Keratinocyte (primary cell): ENCODE measurements around the gene MYO1D. TPM values are rescaled to one million over a fixed set of nuclear protein-coding genes. Genes with fewer than 3 reads are reported as not detected.

Experiments used
- DNase-seq: peaks from one replicate; pipeline ENCODE4 v3.0.0-alpha.2; 2011; ENCODE audit warnings: low read depth, missing footprints, low spot score
- FAIRE-seq: peaks from 2 replicates; lab custom pipeline; 2011; peaks lifted over from hg19 to GRCh38; lab: Jason Lieb, UNC
- H2AFZ ChIP-seq: 2 replicates; pipeline ENCODE4 v1.6.0; 2012; ENCODE audit warnings: low read length, control low read depth, inconsistent platforms; ENCODE audit not compliant: control insufficient read depth
- H3K27ac ChIP-seq: 2 replicates; pipeline ENCODE4 v1.5.1; 2011; ENCODE audit warnings: low read length; ENCODE audit not compliant: control insufficient read depth, insufficient read depth
- H3K27me3 ChIP-seq: 3 replicates; pipeline ENCODE4 v1.6.0; 2011; ENCODE audit warnings: low read length; ENCODE audit not compliant: control insufficient read depth, insufficient read depth; ENCODE audit errors: extremely low read depth
- H3K36me3 ChIP-seq, 2 experiments: 2 replicates in 1 of 2; 3 replicates in 1 of 2; pipeline ENCODE4 v1.5.1; 2011; ENCODE audit warnings: low read length in 2 of 2, mild to moderate bottlenecking in 1 of 2; ENCODE audit not compliant: control insufficient read depth in 2 of 2, insufficient read depth in 2 of 2; ENCODE audit errors: extremely low read depth in 1 of 2
- H3K4me1 ChIP-seq: 3 replicates; pipeline ENCODE4 v1.5.1; 2011; ENCODE audit warnings: low read length; ENCODE audit not compliant: control insufficient read depth, insufficient read depth; ENCODE audit errors: extremely low read depth
- H3K4me2 ChIP-seq: 3 replicates; pipeline ENCODE4 v1.6.0; 2011; ENCODE audit warnings: low read depth, low read length; ENCODE audit not compliant: control insufficient read depth, insufficient read depth; ENCODE audit errors: extremely low read depth
- H3K4me3 ChIP-seq, 3 experiments: fragments of 200-600 bp in 1 of 3; sonication (generic) in 1 of 3; 2 replicates in 2 of 3; 3 replicates in 1 of 3; pipeline ENCODE4 v1.5.1; 2011 to 2016; ENCODE audit warnings: low read length in 3 of 3, mild to moderate bottlenecking in 3 of 3, control low read depth in 2 of 3, inconsistent platforms in 1 of 3, low read depth in 1 of 3, mixed read lengths in 1 of 3, mixed run types in 1 of 3, moderate library complexity in 1 of 3; ENCODE audit not compliant: control insufficient read depth in 2 of 3, insufficient read depth in 2 of 3; ENCODE audit errors: extremely low read depth in 1 of 3
- H3K79me2 ChIP-seq: 2 replicates; pipeline ENCODE4 v1.6.0; 2012; ENCODE audit warnings: low read length; ENCODE audit not compliant: control insufficient read depth, insufficient read depth
- H3K9ac ChIP-seq: 3 replicates; pipeline ENCODE4 v1.6.0; 2011; ENCODE audit warnings: low read length; ENCODE audit not compliant: control insufficient read depth, insufficient read depth; ENCODE audit errors: extremely low read depth
- H3K9me1 ChIP-seq: 3 replicates; pipeline ENCODE4 v1.6.0; 2011; ENCODE audit warnings: low read length; ENCODE audit not compliant: control insufficient read depth, insufficient read depth; ENCODE audit errors: extremely low read depth
- H3K9me3 ChIP-seq: 2 replicates; pipeline ENCODE4 v1.5.1; 2012; ENCODE audit warnings: low read depth, low read length; ENCODE audit not compliant: control insufficient read depth
- H4K20me1 ChIP-seq: 3 replicates; pipeline ENCODE4 v1.6.0; 2011; ENCODE audit warnings: low read length; ENCODE audit not compliant: control insufficient read depth, insufficient read depth; ENCODE audit errors: extremely low read depth
- EZH2 ChIP-seq: IDR thresholded peaks from one replicate; pipeline ENCODE4 v1.6.1; 2012; ENCODE audit warnings: inconsistent platforms, mild to moderate bottlenecking, low read length, moderate library complexity
- dilution Hi-C: fragments of 300-500 bp; cut with MboI; formaldehyde crosslinking; loops from one replicate; pipeline ENCODE4 v1.7.0; 2020; ENCODE audit warnings: low sequenced_read_pairs; ENCODE audit not compliant: extremely low pct_ligation_motif_present
- polyA plus RNA-seq, 5 experiments: library from polyadenylated mRNA; depleted of rRNA in 3 of 5; stranded (reverse) in 3 of 5; stranded (forward) in 1 of 5; unstranded in 1 of 5; fragments of >200 nt; gene quantifications; 1 replicate in 1 of 5; 2 replicates in 3 of 5; 3 replicates in 1 of 5; pipeline versions ENCODE4 v1.2.1 to v1.2.3, GENCODE V29; 2011 to 2012; ENCODE audit warnings: missing spikeins in 2 of 5, low read depth in 1 of 5, low replicate concordance in 1 of 5
- TF ChIP-seq, protein P1 (sequence below), 3 experiments: IDR thresholded peaks in 1 of 3; conservative IDR thresholded peaks in 1 of 3; optimal IDR thresholded peaks in 1 of 3; 2 replicates in 2 of 3; 3 replicates in 1 of 3; pipeline versions ENCODE3 to v1.5.1; 2011; ENCODE audit warnings: low read length in 3 of 3, mild to moderate bottlenecking in 3 of 3, moderate library complexity in 2 of 3, control low read depth in 1 of 3, inconsistent platforms in 1 of 3; ENCODE audit not compliant: insufficient read depth in 2 of 3; ENCODE audit errors: extremely low read depth in 1 of 3

The MYO1D gene
- polyA plus RNA-seq, 1 donor (not counting 4 experiments of a cell fraction or from before 2014, with no cell fraction given), result 33.7 TPM

DNA sequence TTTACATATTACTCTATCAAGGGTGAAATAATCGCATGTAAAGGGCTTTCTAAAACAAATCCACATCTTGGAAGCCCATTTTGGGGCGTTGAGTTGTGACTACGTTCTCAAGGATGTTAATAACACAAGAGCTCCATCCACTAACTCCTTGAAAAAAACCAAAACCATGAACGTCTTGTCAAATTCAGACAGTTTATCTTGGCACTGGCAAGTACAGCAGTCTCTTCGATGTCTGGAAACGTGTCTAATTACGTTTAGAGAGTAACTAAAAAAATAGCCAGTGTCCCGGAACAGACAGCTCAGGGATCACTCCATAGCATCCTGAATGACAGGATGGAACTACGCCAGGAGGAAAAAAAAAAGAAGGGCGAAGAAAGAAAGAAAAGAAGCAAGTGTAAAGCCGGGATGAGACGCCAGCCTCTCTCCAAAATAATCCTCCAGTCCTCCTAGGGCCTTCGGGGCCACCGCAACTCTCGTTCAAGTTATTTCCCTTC lies 954 bp downstream of the MYO1D start:
- Histone ChIP-seq H4K20me1 (peaks cover 4% of the 10 kb centered on the region), H3K79me2 (peaks cover 34% of the 10 kb centered on the region), H3K9ac (peak overlapping the region; percentile 87), H3K9me1 (no peaks in the 10 kb centered on the region), H2AFZ (peak overlapping the region; percentile 88), H3K9me3 (no peaks in the 10 kb centered on the region), H3K4me1 (peaks cover 24% of the 10 kb centered on the region), H3K36me3 (peaks cover 0 to 4% of the 10 kb centered on the region in 2 experiments), H3K27ac (peak overlapping the region; percentile 72), H3K4me2 (peak overlapping the region; percentile 86), H3K27me3 (no peaks in the 10 kb centered on the region), H3K4me3 (peak overlapping the region; percentile 74 to 89 (median 82))
- dilution Hi-C loops, result no loop called here
- DNase-seq, result no peak
- peak; percentile 17 for FAIRE-seq
- TF ChIP-seq EZH2, result no peak
- TF ChIP-seq, protein P1, sequence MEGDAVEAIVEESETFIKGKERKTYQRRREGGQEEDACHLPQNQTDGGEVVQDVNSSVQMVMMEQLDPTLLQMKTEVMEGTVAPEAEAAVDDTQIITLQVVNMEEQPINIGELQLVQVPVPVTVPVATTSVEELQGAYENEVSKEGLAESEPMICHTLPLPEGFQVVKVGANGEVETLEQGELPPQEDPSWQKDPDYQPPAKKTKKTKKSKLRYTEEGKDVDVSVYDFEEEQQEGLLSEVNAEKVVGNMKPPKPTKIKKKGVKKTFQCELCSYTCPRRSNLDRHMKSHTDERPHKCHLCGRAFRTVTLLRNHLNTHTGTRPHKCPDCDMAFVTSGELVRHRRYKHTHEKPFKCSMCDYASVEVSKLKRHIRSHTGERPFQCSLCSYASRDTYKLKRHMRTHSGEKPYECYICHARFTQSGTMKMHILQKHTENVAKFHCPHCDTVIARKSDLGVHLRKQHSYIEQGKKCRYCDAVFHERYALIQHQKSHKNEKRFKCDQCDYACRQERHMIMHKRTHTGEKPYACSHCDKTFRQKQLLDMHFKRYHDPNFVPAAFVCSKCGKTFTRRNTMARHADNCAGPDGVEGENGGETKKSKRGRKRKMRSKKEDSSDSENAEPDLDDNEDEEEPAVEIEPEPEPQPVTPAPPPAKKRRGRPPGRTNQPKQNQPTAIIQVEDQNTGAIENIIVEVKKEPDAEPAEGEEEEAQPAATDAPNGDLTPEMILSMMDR (optimal IDR thresholded peaks at IDR 0.05 in 1 of 3, IDR thresholded peaks at IDR 0.05 in 1 of 3, conservative IDR thresholded peaks at IDR 0.05 in 1 of 3; ENCODE audit: extremely low read depth in 1 of 3, insufficient read depth in 2 of 3, low read length in 3 of 3), result no peak

DNA sequence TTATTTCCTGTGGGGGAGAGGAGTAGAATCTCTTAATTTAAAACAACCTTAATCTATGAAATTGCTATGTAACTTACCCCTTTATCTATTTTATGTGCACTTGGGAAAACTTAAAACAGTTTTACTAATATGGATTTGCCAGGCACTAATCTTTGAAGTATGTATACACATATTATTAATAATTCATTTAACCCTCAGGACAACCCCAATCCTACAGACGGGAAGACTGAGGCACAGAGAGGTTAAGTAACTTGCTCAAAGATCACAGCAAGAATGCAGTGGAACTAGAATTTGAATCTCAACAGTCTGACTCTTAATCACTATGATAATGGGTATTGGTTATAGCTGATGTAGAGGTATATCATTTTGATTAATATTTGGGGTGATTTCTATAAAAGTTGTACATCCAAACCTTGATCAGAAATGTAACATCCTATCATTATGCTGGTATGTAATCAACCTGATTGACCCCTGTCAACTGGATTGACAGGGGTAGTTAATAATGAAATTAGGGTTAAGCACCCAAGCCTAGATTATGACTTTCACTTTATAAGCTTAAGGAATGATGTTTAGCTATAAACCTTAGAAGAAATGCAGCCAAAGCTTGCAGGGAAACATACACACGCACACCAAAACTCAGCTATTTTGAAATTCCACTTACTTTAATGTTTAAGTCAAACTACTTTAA lies 1.6 kb downstream of the MYO1D start:
- no peaks in the 10 kb centered on the region for H3K27me3 ChIP-seq
- peak overlapping the region; percentile 87 for H3K9ac ChIP-seq
- peak overlapping the region; percentile 74 to 89 (median 82) for H3K4me3 ChIP-seq
- no peak overlapping the region for H2AFZ ChIP-seq
- H3K9me3 ChIP-seq, result no peaks in the 10 kb centered on the region
- no peak for DNase-seq
- peak overlapping the region; percentile 86 for H3K4me2 ChIP-seq
- H3K36me3 ChIP-seq, result peaks cover 0 to 4% of the 10 kb centered on the region in 2 experiments
- dilution Hi-C loops, result no loop called here
- peaks cover 39% of the 10 kb centered on the region for H3K79me2 ChIP-seq
- FAIRE-seq, result peak; percentile 17
- no peaks in the 10 kb centered on the region for H3K9me1 ChIP-seq
- H3K4me1 ChIP-seq, result peaks cover 24% of the 10 kb centered on the region
- H4K20me1 ChIP-seq, result peaks cover 4% of the 10 kb centered on the region
- TF ChIP-seq EZH2, result no peak
- TF ChIP-seq, protein P1 (optimal IDR thresholded peaks at IDR 0.05 in 1 of 3, IDR thresholded peaks at IDR 0.05 in 1 of 3, conservative IDR thresholded peaks at IDR 0.05 in 1 of 3; ENCODE audit: extremely low read depth in 1 of 3, insufficient read depth in 2 of 3, low read length in 3 of 3), result no peak
- H3K27ac ChIP-seq, result peak overlapping the region; percentile 72
